BE2C (cell line): ENCODE results near the gene SELENON.

Source experiments
- DNase-seq: peaks from one replicate; pipeline ENCODE4 v3.0.0-alpha.2; 2020
- H3K27me3 ChIP-seq: fragments of 250-450 bp; sonication (Bioruptor Pico); 2 replicates; pipeline ENCODE4 v1.5.1; 2020; ENCODE audit warnings: mild to moderate bottlenecking
- H3K36me3 ChIP-seq: fragments of 250-450 bp; sonication (Bioruptor Pico); 2 replicates; pipeline ENCODE4 v1.5.1; 2020; ENCODE audit warnings: mild to moderate bottlenecking
- H3K4me1 ChIP-seq: fragments of 250-450 bp; sonication (Bioruptor Pico); 2 replicates; pipeline ENCODE4 v1.5.1; 2020
- H3K4me3 ChIP-seq: 2 replicates; pipeline ENCODE4 v1.5.1; 2011; ENCODE audit warnings: low read depth, low read length
- H3K9me3 ChIP-seq: fragments of 250-450 bp; sonication (Bioruptor Pico); 2 replicates; pipeline ENCODE4 v1.5.1; 2020
- CTCF ChIP-seq: IDR thresholded peaks from 2 replicates; pipeline ENCODE4 v1.5.1; 2012; ENCODE audit warnings: mild to moderate bottlenecking, low read depth, low read length

The SELENON gene

DNA sequence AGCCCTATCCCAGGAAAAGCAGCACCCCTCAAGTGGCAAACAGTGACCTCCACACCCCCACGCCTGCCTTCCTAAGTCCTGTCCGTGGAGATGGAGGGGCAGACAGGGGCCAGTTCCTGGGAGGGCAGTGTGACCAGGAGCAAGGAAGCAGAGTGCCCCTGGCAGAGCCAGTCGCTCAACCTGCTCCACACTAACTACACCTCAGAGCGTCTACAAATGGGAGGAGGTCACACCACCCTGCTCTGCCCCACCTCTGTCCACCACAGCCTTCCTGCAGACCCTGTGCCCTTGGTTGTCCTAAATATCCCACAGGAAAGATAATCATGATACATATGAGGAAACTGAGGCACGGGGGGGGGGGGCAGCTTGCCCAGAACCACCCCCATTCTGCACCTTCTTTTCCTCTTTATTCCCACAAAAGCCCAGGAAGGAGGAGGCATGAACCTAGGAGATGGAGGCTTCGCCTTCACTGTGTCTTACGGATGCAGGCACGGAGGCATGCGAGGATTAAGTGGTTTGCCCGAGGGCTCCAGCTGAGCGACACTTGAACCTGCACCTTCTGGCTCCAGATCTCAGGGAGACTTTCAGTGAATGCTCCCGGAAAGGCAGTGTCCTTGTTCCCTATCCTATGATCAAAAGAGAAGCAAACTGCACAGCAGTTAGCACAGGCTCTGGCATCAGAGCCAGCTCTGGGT, 42.7 kb upstream of the SELENON start:
- H3K9me3 ChIP-seq: no peaks in the 10 kb centered on the region
- peaks cover 3% of the 10 kb centered on the region; the same call in 1 of the 2 replicates for H3K4me1 ChIP-seq
- DNase-seq: no peak
- H3K4me3 ChIP-seq: no peak overlapping the region
- H3K36me3 ChIP-seq: no peaks in the 10 kb centered on the region
- TF ChIP-seq CTCF: no peak
- no peaks in the 10 kb centered on the region for H3K27me3 ChIP-seq

DNA sequence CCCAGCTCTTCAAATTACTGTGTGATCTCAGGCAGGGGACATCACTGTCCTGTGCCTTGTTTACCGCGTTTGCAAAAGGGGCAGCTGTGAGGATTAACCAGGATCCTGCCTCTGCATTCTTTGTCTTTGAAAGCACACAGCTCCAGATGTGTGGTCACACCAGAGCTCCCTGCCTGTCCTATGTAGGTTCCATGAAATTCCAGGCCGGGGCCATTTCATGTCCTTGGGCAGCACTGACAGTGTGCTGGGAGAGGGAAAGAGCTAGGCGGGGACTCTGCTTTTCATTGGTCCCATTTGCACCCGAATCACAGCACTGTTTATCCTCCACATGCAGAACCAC, 42.2 kb upstream of the SELENON start:
- Histone ChIP-seq H3K36me3 (no peaks in the 10 kb centered on the region), H3K9me3 (no peaks in the 10 kb centered on the region), H3K4me3 (no peak overlapping the region), H3K4me1 (peaks cover 3% of the 10 kb centered on the region; the same call in 1 of the 2 replicates), H3K27me3 (no peaks in the 10 kb centered on the region)
- DNase-seq: no peak
- TF ChIP-seq CTCF: no peak

DNA sequence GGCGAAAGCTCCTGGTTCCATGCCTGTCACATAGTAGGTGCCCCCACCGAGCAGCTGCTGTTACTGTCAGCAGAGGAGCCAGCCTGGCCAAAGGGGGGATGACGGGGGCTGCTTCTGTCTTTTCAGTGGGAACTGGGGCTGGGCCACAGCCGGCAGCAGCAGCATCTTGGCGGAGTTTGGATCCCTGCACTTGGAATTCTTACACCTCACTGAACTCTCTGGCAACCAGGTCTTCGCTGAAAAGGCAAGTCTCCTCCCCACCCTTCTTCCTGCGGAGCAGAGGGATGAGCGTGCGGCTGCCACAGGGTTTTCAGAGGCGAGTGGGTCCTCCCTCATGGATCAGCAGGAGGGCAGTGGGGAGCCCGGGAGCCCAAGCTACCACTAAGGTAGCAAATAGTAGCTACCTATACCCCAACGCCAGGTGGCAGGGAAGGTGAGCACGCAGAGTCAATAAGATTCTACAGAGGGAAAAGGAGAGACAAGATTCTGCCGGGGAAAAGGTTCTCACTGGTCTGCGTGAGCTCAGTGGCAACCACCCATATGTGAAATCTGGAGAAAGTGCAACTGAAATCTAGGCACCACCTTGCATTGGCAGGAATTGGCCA, 41.4 kb upstream of the SELENON start:
- Histone ChIP-seq H3K4me1 (peaks cover 3% of the 10 kb centered on the region; the same call in 1 of the 2 replicates), H3K36me3 (no peaks in the 10 kb centered on the region), H3K9me3 (no peaks in the 10 kb centered on the region), H3K27me3 (no peaks in the 10 kb centered on the region), H3K4me3 (no peak overlapping the region)
- TF ChIP-seq CTCF: no peak
- no peak for DNase-seq

GRCh38 chr1:25760122-25760719, 39.8 kb upstream of the SELENON start:
- no peak for TF ChIP-seq CTCF

DNA sequence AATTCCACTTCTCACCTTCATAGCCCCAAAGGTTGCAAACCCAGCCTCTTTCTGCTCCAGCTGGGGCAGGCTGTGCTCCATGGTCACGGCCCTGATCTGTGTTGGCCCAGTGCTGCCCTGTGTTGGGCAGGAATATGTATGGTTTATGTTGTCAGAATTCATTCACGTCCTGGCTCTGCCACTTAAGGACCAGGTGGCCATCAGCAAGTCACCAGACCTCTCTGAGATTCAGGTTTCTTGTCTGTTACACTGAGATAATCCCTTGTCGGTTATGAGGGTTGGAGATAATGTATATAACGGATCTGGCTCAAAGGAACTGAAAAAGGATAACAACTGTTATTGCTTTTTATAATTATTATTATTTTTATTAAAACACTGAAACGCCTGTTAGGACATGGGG, 39.1 kb upstream of the SELENON start:
- Histone ChIP-seq H3K9me3 (no peaks in the 10 kb centered on the region), H3K36me3 (no peaks in the 10 kb centered on the region), H3K4me1 (peaks cover 6% of the 10 kb centered on the region; the same call in 1 of the 2 replicates), H3K4me3 (no peak overlapping the region), H3K27me3 (no peaks in the 10 kb centered on the region)
- no peak for TF ChIP-seq CTCF
- peak; percentile 20 for DNase-seq

More at GRCh38 chr1:25760122-25760719, 39.8 kb upstream of the SELENON start:
- no peaks in the 10 kb centered on the region for H3K9me3 ChIP-seq
- DNase-seq: no peak
- H3K27me3 ChIP-seq: no peaks in the 10 kb centered on the region
- no peaks in the 10 kb centered on the region for H3K36me3 ChIP-seq
- no peak overlapping the region for H3K4me3 ChIP-seq
- peaks cover 3% of the 10 kb centered on the region; the same call in 1 of the 2 replicates for H3K4me1 ChIP-seq

DNA sequence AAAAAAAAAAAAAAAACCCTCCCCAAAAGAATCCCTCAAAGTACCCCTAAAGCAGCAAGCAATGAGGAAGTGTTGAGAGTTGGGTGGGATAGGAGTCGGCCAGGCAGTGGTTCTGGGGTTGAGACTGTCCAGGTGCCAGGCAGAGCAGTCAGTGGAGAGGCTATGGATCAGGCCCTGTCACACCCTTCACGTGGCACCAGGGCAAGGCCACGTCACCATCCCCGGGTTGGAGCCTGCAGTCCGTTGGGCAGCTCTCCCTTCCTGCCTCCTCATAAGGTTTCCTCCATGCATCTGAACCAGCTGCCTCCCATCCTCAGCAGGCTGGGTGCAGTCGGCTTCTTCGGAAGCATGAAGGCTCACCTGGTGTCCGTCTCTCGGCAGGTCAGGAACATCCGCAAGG, 36.5 kb upstream of the SELENON start:
- Histone ChIP-seq H3K36me3 (no peaks in the 10 kb centered on the region), H3K9me3 (no peaks in the 10 kb centered on the region), H3K4me3 (no peak overlapping the region), H3K27me3 (no peaks in the 10 kb centered on the region), H3K4me1 (peaks cover 6% of the 10 kb centered on the region; the same call in 1 of the 2 replicates)
- no peak for TF ChIP-seq CTCF
- DNase-seq: no peak
